H1 (cell line): ENCODE data around the gene KRTAP10-12. TPM values are rescaled to one million over a fixed set of nuclear protein-coding genes. Genes with fewer than 3 reads are reported as not detected.
"Not testable (repeated sequence)": the region's sequence is repeated elsewhere in the genome, so short reads cannot be mapped to it uniquely, and the experiment has no call there.

Source experiments
- CTCF ChIA-PET: fragments of 300-600 bp; sonication (Branson Sonifier 250); formaldehyde crosslinking; loops from one replicate; lab custom pipeline; 2021; ENCODE audit not compliant: partially characterized antibody; lab: Charles Lee
- POLR2A ChIA-PET: fragments of 300-600 bp; sonication (Branson Sonifier 250); formaldehyde crosslinking; loops from one replicate; lab custom pipeline; 2021; ENCODE audit warnings: inconsistent platforms; ENCODE audit not compliant: partially characterized antibody; lab: Charles Lee
- DNase-seq, 2 experiments: peaks; one replicate each; pipeline versions ENCODE4 v3.0.0 to v3.0.0-alpha.2; 2010 to 2022; ENCODE audit warnings: low spot score in 2 of 2, low read depth in 1 of 2, mixed read lengths in 1 of 2
- FAIRE-seq: peaks from 2 replicates; lab custom pipeline; 2011; peaks lifted over from hg19 to GRCh38; lab: Jason Lieb, UNC
- H2AFZ ChIP-seq: 2 replicates; pipeline ENCODE4 v1.8.1; 2012; ENCODE audit warnings: low read length, inconsistent platforms
- H2AK5ac ChIP-seq: 2 replicates; pipeline ENCODE4 v1.6.1; 2013; ENCODE audit warnings: low read depth, low read length
- H2BK120ac ChIP-seq: replicated peaks from 2 replicates; pipeline ENCODE3; 2013; ENCODE audit warnings: low read depth, low read length, inconsistent platforms
- H2BK12ac ChIP-seq: 2 replicates; pipeline ENCODE4 v1.6.1; 2013; ENCODE audit warnings: low read depth, low read length
- H2BK15ac ChIP-seq: 2 replicates; pipeline ENCODE4 v1.6.1; 2013; ENCODE audit warnings: low read length
- H2BK20ac ChIP-seq: 2 replicates; pipeline ENCODE4 v1.6.1; 2013; ENCODE audit warnings: low read length
- H2BK5ac ChIP-seq: 2 replicates; pipeline ENCODE4 v1.6.1; 2013; ENCODE audit warnings: low read depth, low read length
- H3K14ac ChIP-seq: 2 replicates; pipeline ENCODE4 v1.6.1; 2013; ENCODE audit warnings: inconsistent platforms; ENCODE audit not compliant: insufficient read length
- H3K18ac ChIP-seq: 2 replicates; pipeline ENCODE4 v1.6.1; 2013; ENCODE audit warnings: low read length; ENCODE audit errors: extremely low read depth
- H3K23ac ChIP-seq: 2 replicates; pipeline ENCODE4 v1.6.1; 2013; ENCODE audit warnings: inconsistent platforms; ENCODE audit not compliant: insufficient read length
- H3K23me2 ChIP-seq: 2 replicates; pipeline ENCODE4 v1.6.1; 2013; ENCODE audit warnings: low read depth, low read length
- H3K27ac ChIP-seq: 2 replicates; pipeline ENCODE4 v1.6.1; 2011; ENCODE audit warnings: low read depth, low read length, inconsistent platforms
- H3K27me3 ChIP-seq, 4 experiments: replicated peaks in 1 of 4; 1 replicate in 1 of 4; 2 replicates in 3 of 4; pipeline versions ENCODE4 v1.6.1 to v1.8.1; 2011 to 2013; ENCODE audit warnings: low read length in 3 of 4, mild to moderate bottlenecking in 3 of 4, inconsistent platforms in 2 of 4, mixed read lengths in 2 of 4, moderate library complexity in 1 of 4; ENCODE audit not compliant: control insufficient read depth in 3 of 4, insufficient read depth in 3 of 4; ENCODE audit errors: extremely low read depth in 1 of 4
- H3K36me3 ChIP-seq, 4 experiments: 2 replicates each; pipeline versions ENCODE4 v1.6.1 to v1.8.1; 2011 to 2013; ENCODE audit warnings: mild to moderate bottlenecking in 4 of 4, low read length in 3 of 4, moderate library complexity in 2 of 4, control low read depth in 1 of 4, inconsistent platforms in 1 of 4; ENCODE audit not compliant: insufficient read depth in 4 of 4, control insufficient read depth in 2 of 4
- H3K4ac ChIP-seq: replicated peaks from 2 replicates; pipeline ENCODE3; 2013; ENCODE audit warnings: low read length, low read depth, mixed read lengths, inconsistent platforms; ENCODE audit not compliant: insufficient read length
- H3K4me1 ChIP-seq, 4 experiments: replicated peaks in 1 of 4; 1 replicate in 1 of 4; 2 replicates in 3 of 4; pipeline versions ENCODE4 v1.6.1 to v1.8.1; 2011 to 2013; ENCODE audit warnings: low read length in 3 of 4, inconsistent platforms in 2 of 4, mixed read lengths in 1 of 4; ENCODE audit not compliant: insufficient read depth in 4 of 4, control insufficient read depth in 3 of 4
- H3K4me2 ChIP-seq, 2 experiments: 2 replicates each; pipeline versions ENCODE4 v1.6.1 to v1.8.1; 2011 to 2013; ENCODE audit warnings: low read depth in 2 of 2, low read length in 2 of 2, control low read depth in 1 of 2, inconsistent platforms in 1 of 2, mild to moderate bottlenecking in 1 of 2; ENCODE audit not compliant: insufficient read depth in 1 of 2
- H3K4me3 ChIP-seq, 4 experiments: fragments of 200-600, 300-600 bp in 1 of 4; sonication (generic), shearing (Covaris generic), sonication (Bioruptor Twin) in 1 of 4; 2 replicates each; pipeline versions ENCODE4 v1.5.1 to v1.8.1; 2011 to 2016; ENCODE audit warnings: low read length in 4 of 4, low read depth in 3 of 4, control low read depth in 2 of 4, inconsistent platforms in 2 of 4, mild to moderate bottlenecking in 2 of 4, mixed read lengths in 1 of 4, moderate library complexity in 1 of 4; ENCODE audit not compliant: insufficient read depth in 2 of 4; ENCODE audit errors: extremely low read depth in 1 of 4
- H3K56ac ChIP-seq: replicated peaks from 2 replicates; pipeline ENCODE3; 2013; ENCODE audit warnings: low read depth, mild to moderate bottlenecking, mixed read lengths, low read length, inconsistent platforms; ENCODE audit not compliant: insufficient read length
- H3K79me1 ChIP-seq: 2 replicates; pipeline ENCODE4 v1.6.1; 2013; ENCODE audit warnings: low read depth, low read length, control low read depth
- H3K79me2 ChIP-seq, 2 experiments: 2 replicates each; pipeline versions ENCODE4 v1.6.1 to v1.8.1; 2012 to 2013; ENCODE audit warnings: low read length in 2 of 2, mild to moderate bottlenecking in 2 of 2, inconsistent platforms in 1 of 2; ENCODE audit not compliant: insufficient read depth in 2 of 2, control insufficient read depth in 1 of 2
- H3K9ac ChIP-seq, 4 experiments: replicated peaks in 1 of 4; 1 replicate in 1 of 4; 2 replicates in 3 of 4; pipeline versions ENCODE4 v1.6.1 to v1.8.1; 2011 to 2013; ENCODE audit warnings: low read depth in 3 of 4, low read length in 3 of 4, control low read depth in 2 of 4, mild to moderate bottlenecking in 2 of 4, moderate library complexity in 2 of 4, inconsistent platforms in 1 of 4; ENCODE audit errors: extremely low read depth in 1 of 4
- H3K9me3 ChIP-seq, 2 experiments: 2 replicates each; pipeline versions ENCODE4 v1.6.1 to v1.8.1; 2012 to 2013; ENCODE audit warnings: mild to moderate bottlenecking in 2 of 2, moderate library complexity in 2 of 2, control low read depth in 1 of 2, inconsistent platforms in 1 of 2, low read depth in 1 of 2, low read length in 1 of 2, mixed read lengths in 1 of 2; ENCODE audit not compliant: insufficient read depth in 2 of 2
- H4K20me1 ChIP-seq, 2 experiments: replicated peaks in 1 of 2; 2 replicates each; pipeline versions ENCODE3 to v1.8.1; 2011 to 2013; ENCODE audit warnings: inconsistent platforms in 2 of 2, low read length in 2 of 2, mild to moderate bottlenecking in 1 of 2; ENCODE audit not compliant: insufficient read depth in 2 of 2, control insufficient read depth in 1 of 2
- H4K5ac ChIP-seq: 2 replicates; pipeline ENCODE4 v1.6.1; 2013; ENCODE audit warnings: low read length, low read depth, mixed read lengths, inconsistent platforms; ENCODE audit not compliant: insufficient read length
- H4K8ac ChIP-seq: 2 replicates; pipeline ENCODE4 v1.8.0; 2013; ENCODE audit warnings: mild to moderate bottlenecking, moderate library complexity, low read length, inconsistent platforms; ENCODE audit not compliant: insufficient read depth; ENCODE audit errors: extremely low read depth
- H4K91ac ChIP-seq: replicated peaks from 2 replicates; pipeline ENCODE3; 2013; ENCODE audit warnings: low read length, mixed read lengths, inconsistent platforms; ENCODE audit not compliant: insufficient read length
- HDAC2 ChIP-seq, 2 experiments: fragments of 300-600 bp in 1 of 2; sonication (generic) in 1 of 2; IDR thresholded peaks; 2 replicates each; pipeline ENCODE4 v1.6.1; 2011 to 2012; ENCODE audit warnings: low read depth in 2 of 2, low read length in 2 of 2, mild to moderate bottlenecking in 2 of 2, moderate library complexity in 2 of 2, borderline replicate concordance in 1 of 2, inconsistent platforms in 1 of 2
- whole genome bisulfite sequencing, 2 experiments: shearing (Covaris generic) in 1 of 2; methylation state at CpG; one replicate each; pipeline versions ENCODE4 v1.1.6 to v1.1.7; 2013 to 2015; ENCODE audit warnings: low lambda C conversion rate in 2 of 2, mixed read lengths in 2 of 2, inconsistent platforms in 1 of 2, low coverage in 1 of 2, missing lambda C conversion rate in 1 of 2; ENCODE audit not compliant: insufficient replicate concordance in 2 of 2, insufficient coverage in 1 of 2, insufficient read length in 1 of 2; ENCODE audit errors: extremely low coverage in 1 of 2, missing lambda C conversion rate in 1 of 2; 5-methylcytosine and 5-hydroxymethylcytosine counted together
- polyA plus RNA-seq, 7 experiments: library from polyadenylated mRNA; depleted of rRNA in 3 of 7; stranded (reverse) in 5 of 7; unstranded in 2 of 7; fragments of >200 nt in 5 of 7; fragments of 200-250 nt in 2 of 7; gene quantifications; 1 replicate in 5 of 7; 2 replicates in 1 of 7; 4 replicates in 1 of 7; pipeline versions ENCODE4 v1.2.1 to v1.2.3, GENCODE V29; 2011 to 2013; ENCODE audit warnings: missing spikeins in 2 of 7, mixed read lengths in 2 of 7
- total RNA-seq: library from RNA; stranded (reverse); fragmentation: NEBNext Ultra II Directional; extraction: Animal tissue kit (Norgen Biotek cat#: 25700); gene quantifications from 2 replicates; pipeline ENCODE4 v1.2.1, GENCODE V29; 2021

The KRTAP10-12 gene
- total and polyA plus RNA-seq, 2 of the 8 experiments (the other 6 are each of a cell fraction or from before 2014, with no cell fraction given) = not detected

GRCh38 chr21:44684483-44684882 lies 12.5 kb upstream of the KRTAP10-12 start:
- CTCF ChIA-PET = no interaction called here
- no peak overlapping the region for H3K4me3 ChIP-seq
- DNase-seq = no peak

DNA sequence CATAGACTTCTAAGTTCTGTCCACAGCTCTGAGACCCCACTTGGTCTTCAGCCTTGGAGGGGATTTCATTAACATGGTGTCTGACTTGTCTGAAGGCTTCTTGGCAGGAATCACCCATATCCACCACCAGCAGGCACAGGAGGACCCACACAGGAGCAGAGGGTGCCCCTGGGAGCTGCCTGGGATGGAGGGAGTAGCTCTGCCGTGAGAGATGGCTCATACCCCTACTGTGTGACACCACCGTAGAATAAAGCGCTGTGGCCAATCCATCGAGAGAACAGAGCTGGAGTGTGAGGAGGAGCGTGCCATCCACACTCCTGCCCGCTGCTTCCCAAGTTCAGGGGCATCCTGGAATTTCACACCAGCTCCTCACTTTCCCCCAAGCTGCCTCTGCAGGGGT lies 11.9 kb upstream of the KRTAP10-12 start:
- H3K36me3 ChIP-seq, H3K18ac ChIP-seq, DNase-seq, H2BK20ac ChIP-seq, H4K8ac ChIP-seq, H3K9me3 ChIP-seq, POLR2A ChIA-PET, H2AFZ ChIP-seq, H3K56ac ChIP-seq, H2BK5ac ChIP-seq, FAIRE-seq, H2BK15ac ChIP-seq, H3K79me1 ChIP-seq, H3K4ac ChIP-seq, H2BK12ac ChIP-seq, H4K91ac ChIP-seq, H3K27ac ChIP-seq, H3K14ac ChIP-seq, H3K9ac ChIP-seq, H3K23me2 ChIP-seq, H4K5ac ChIP-seq, H3K4me3 ChIP-seq, H3K79me2 ChIP-seq, H3K23ac ChIP-seq, H3K4me2 ChIP-seq, H4K20me1 ChIP-seq, H3K27me3 ChIP-seq, H2BK120ac ChIP-seq, H2AK5ac ChIP-seq: not testable (repeated sequence)
- CTCF ChIA-PET = interaction anchor here (0.6 to 2.5 kb wide), 3 partner anchors 11 to 108 kb away, joined by 3 to 13 read pairs (median 3); partner anchors contain the start of gene KRTAP10-12
- WGBS, 2 experiments = 89% methylated on average over 3 of the region's 6 CpGs; no CpG with 5 or more reads in 1 of the 2 experiments
- H3K4me1 ChIP-seq = peaks cover 5 to 11% (median 9%) of the 10 kb centered on the region in 4 experiments

More at GRCh38 chr21:44684483-44684882, 12.5 kb upstream of the KRTAP10-12 start:
- no peaks in the 10 kb centered on the region for H3K27me3 ChIP-seq
- no peak overlapping the region for H4K91ac ChIP-seq
- no peak overlapping the region for H2BK20ac ChIP-seq
- H3K56ac ChIP-seq = no peak overlapping the region
- POLR2A ChIA-PET = no interaction called here
- no peaks in the 10 kb centered on the region for H3K9me3 ChIP-seq
- H4K20me1 ChIP-seq = no peaks in the 10 kb centered on the region
- no peak for FAIRE-seq
- H3K79me2 ChIP-seq = no peaks in the 10 kb centered on the region
- H3K23ac ChIP-seq = no peak overlapping the region
- no peak overlapping the region for H4K8ac ChIP-seq
- no peak for TF ChIP-seq HDAC2 (IDR thresholded peaks at IDR 0.05; ENCODE audit: borderline replicate concordance in 1 of 2, low read depth in 2 of 2, low read length in 2 of 2)
- H3K23me2 ChIP-seq = no peaks in the 10 kb centered on the region
- H2BK5ac ChIP-seq = no peak overlapping the region
- H3K14ac ChIP-seq = no peak overlapping the region
- no peaks in the 10 kb centered on the region for H3K79me1 ChIP-seq
- no peak overlapping the region for H3K4me2 ChIP-seq
- no peak overlapping the region for H3K9ac ChIP-seq
- H2BK120ac ChIP-seq = no peak overlapping the region
- no peak overlapping the region for H2AK5ac ChIP-seq
- H3K27ac ChIP-seq = no peak overlapping the region
- WGBS, 2 experiments = 70% methylated on average over 6 of the region's 6 CpGs; no CpG with 5 or more reads in 1 of the 2 experiments
- peaks cover 5 to 11% (median 9%) of the 10 kb centered on the region in 4 experiments for H3K4me1 ChIP-seq
- no peak overlapping the region for H2AFZ ChIP-seq
- no peak overlapping the region for H3K4ac ChIP-seq
- no peak overlapping the region for H2BK12ac ChIP-seq
- H3K36me3 ChIP-seq = no peaks in the 10 kb centered on the region
- H2BK15ac ChIP-seq = no peak overlapping the region
- no peak overlapping the region for H4K5ac ChIP-seq
- H3K18ac ChIP-seq = no peak overlapping the region
